Stimulated activated CD4-positive, alpha-beta T cell treated with anti-CD3 and anti-CD28 coated beads, Interleukin-2, amount 100 ng/mL, for 4 hours (primary cell): Measurements from ENCODE around the gene SIK2.
"Not testable (repeated sequence)": the region's sequence is repeated elsewhere in the genome, so short reads cannot be mapped to it uniquely, and the experiment has no call there.

Experiments used
- DNase-seq: peaks from one replicate; pipeline ENCODE4 v3.0.0-alpha.2; 2020; ENCODE audit warnings: low read depth

SIK2 gene

GRCh38 chr11:111699579-111700156, 97.4 kb downstream of the SIK2 start:
- no peak for DNase-seq

GRCh38 chr11:111700162-111700561, 97.9 kb downstream of the SIK2 start:
- DNase-seq: no peak

GRCh38 chr11:111702623-111703022, 100.4 kb downstream of the SIK2 start:
- no peak for DNase-seq

- DNase-seq: no peak
Observed at GRCh38 chr11:111703576-111703975, 101.3 kb downstream of the SIK2 start.

GRCh38 chr11:111707039-111707690, 104.9 kb downstream of the SIK2 start:
- no peak for DNase-seq

- no peak for DNase-seq
Observed at GRCh38 chr11:111707691-111708067, 105.4 kb downstream of the SIK2 start.

- DNase-seq: no peak
Observed at GRCh38 chr11:111714522-111714921, 112.3 kb downstream of the SIK2 start.

GRCh38 chr11:111715142-111715816, 113.0 kb downstream of the SIK2 start:
- no peak for DNase-seq

- not testable (repeated sequence) for DNase-seq
Observed at GRCh38 chr11:111717660-111718059, 115.4 kb downstream of the SIK2 start.

- DNase-seq: no peak
Observed at GRCh38 chr11:111718436-111718835, 116.2 kb downstream of the SIK2 start.

- no peak for DNase-seq
Observed at GRCh38 chr11:111718859-111719258, 116.6 kb downstream of the SIK2 start.

GRCh38 chr11:111719379-111719778, 117.1 kb downstream of the SIK2 start:
- DNase-seq: no peak

- no peak for DNase-seq
Observed at GRCh38 chr11:111720801-111721494, 118.7 kb downstream of the SIK2 start.

GRCh38 chr11:111722501-111722900, 120.3 kb downstream of the SIK2 start:
- DNase-seq: no peak

GRCh38 chr11:111723595-111723994, 121.3 kb downstream of the SIK2 start:
- no peak for DNase-seq

- DNase-seq: no peak
Observed at GRCh38 chr11:111724615-111725129, 122.4 kb downstream of the SIK2 start.

GRCh38 chr11:111725621-111726020, 123.4 kb downstream of the SIK2 start:
- DNase-seq: no peak

GRCh38 chr11:111726301-111726713, 124.1 kb downstream of the SIK2 start:
- DNase-seq: no peak

GRCh38 chr11:111727431-111727830, 125.2 kb downstream of the SIK2 start:
- DNase-seq: no peak

- DNase-seq: no peak
Observed at GRCh38 chr11:111729071-111729830, 127.0 kb downstream of the SIK2 start.

GRCh38 chr11:111729831-111730311, 127.6 kb downstream of the SIK2 start:
- DNase-seq: no peak
